Measurements from ENCODE around the gene SLC12A7.
"Not testable (repeated sequence)": the region's sequence is repeated elsewhere in the genome, so short reads cannot be mapped to it uniquely, and the experiment has no call there.

Gene SLC12A7

GRCh38 chr5:1065891-1066650 lies 45.8 kb downstream of the SLC12A7 start:
- in situ Hi-C loops (cut with MboI; ENCODE audit: low sequenced_read_pairs): no loop called here

DNA sequence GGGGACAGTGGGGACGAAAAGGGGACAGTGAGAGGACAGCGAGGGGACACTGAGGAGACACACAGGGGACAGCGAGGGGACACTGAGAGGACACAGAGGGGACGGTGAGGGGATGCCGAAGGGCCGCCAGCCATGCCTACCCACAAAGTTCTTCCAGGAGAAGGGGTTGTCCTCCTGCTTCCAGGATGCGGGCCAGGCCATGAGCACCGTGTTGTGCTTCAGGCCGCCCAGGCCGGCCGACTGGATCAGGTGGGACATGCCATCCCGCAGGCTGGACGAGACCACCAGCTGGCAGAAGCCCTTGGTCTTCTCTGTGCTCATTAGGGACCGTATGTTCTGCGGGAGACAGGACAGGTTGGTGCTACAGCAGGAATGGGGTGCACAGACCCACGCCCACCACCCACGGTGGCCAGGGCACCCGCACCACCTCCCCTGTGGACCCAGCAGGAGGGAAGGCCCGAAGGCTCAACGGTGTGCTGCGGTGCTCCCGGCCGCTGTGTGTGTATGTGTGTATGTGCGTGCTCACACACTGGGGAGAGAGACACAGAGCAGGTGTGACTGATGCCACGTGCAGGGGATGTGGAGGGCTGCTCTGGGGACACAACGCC lies 46.6 kb downstream of the SLC12A7 start:
- in situ Hi-C loops (cut with MboI; ENCODE audit: low sequenced_read_pairs): no loop called here

DNA sequence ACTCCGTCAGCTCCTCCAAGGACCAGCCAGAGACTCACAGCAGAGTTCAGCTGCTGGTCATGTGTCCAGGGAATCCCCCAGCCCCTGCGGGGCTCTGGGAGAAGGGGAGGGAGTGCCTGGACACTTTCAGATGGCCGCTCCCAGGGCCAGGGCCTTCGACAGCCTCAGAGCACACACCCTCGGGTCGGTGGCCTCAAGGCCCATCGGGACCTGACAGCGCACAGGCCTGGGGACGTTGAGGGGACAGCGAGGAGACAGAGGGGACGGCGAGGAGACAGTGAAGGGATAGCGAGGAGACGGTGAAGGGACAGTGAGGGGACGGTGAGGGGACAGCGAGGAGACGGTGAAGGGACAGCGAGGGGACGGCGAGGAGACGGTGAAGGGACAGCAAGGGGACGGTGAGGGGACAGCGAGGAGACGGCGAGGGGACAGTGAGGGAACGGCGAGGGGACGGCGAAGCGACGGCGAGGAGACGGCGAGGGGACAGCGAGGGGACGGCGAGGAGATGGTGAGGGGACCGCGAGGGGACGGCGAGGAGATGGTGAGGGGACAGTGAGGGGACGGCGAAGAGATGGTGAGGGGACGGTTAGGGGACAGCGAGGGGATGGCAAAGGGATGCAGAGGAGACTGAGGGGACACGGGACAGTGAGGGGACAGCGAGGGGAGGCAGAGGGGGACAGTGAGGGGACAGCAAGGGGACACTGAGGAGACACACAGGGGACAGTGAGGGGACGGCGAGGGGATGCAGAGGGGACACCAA lies 47.3 kb downstream of the SLC12A7 start:
- in situ Hi-C loops (cut with MboI; ENCODE audit: low sequenced_read_pairs): no loop called here

DNA sequence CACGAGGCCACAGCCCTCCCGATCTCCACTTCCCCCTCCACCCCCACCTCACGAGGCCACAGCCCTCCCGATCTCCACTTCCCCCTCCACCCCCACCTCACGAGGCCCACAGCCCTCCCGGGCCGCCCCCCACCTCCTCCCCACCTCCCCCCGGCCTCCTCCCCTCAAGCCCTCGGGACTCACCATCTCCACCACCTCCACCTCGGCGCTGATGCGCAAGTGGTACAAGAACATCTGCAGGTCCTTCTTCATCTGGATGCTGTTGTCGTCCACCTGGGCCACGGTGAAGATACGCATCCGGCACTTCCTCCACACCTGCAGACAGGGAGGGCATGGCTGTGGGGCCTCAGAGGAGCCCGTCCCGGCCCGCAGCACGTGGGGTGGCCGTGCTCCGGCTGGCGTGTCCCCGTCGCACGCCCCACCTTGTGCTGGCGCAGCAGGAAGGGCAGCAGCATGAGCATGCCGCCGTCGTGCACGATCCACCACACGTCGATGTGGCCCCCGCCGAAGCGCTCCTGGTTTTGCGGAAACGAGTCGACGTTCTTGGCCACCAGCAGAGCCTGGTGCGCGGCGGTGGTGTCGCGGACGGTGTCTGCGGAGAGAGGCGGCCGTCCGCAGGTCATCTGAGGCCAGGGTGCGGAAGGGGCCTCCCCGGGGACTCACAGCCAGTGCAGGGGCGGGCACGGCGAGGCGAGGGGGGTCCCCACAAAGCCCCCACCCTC lies 48.0 kb downstream of the SLC12A7 start:
- in situ Hi-C loops (cut with MboI; ENCODE audit: low sequenced_read_pairs): no loop called here

DNA sequence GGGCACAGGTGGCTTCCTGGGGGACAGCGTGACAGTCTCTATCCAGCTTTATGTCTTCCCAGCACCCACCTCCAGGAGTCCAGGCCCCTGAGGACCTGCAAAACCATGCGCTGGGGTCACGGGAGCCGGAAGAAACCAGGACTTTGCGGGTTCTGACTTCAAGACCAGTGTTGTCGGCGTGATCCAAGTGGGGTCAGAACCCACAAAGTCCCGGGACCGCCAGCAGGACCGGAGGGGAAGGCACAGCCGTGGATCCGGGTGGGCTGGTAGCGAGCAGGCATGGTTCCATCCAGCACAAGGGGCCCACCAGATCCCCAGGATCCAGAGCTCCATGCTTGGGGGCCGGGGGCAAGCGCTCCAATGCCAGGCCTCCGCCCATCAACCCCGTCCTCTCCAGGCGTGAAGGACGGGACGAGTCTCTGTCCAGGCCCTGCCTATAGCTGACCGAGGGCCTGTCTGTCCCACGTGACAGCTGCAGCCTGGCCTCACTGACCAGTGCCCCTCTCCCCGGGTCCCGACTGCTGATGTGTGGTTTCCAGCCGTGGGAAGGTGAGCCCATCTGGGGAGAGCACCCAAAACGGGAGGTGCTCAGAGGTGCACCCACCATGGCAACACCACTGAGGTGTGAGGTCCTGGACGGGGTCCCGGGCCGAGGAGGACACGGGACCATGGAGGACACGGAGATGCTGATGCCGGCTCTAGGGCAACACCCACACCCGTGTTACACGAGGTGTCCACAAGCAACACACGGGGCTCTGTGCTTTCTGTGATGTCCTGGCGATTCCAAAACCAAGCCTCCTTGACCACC lies 48.9 kb downstream of the SLC12A7 start:
- in situ Hi-C loops (cut with MboI; ENCODE audit: low sequenced_read_pairs): no loop called here

DNA sequence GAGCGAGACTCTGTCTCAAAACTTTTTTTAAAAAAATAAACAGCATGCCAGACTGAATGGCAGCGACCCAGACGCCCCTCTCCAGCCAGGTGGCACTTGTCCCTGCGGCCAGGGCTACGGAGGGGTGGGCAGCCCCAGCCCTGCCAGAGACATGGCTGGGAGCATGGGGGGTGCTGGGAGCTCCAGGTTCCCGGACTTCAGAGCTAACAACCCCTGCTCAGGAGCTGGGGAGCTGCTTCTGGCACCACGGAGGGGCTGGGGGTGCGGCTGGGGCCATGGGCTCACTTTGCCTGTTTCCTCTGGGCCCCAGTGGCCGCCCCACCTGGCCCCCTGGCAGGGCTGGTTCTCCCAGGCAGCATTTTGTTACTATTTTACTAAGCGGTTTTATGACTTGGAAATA lies 49.9 kb downstream of the SLC12A7 start:
- in situ Hi-C loops (cut with MboI; ENCODE audit: low sequenced_read_pairs): no loop called here

DNA sequence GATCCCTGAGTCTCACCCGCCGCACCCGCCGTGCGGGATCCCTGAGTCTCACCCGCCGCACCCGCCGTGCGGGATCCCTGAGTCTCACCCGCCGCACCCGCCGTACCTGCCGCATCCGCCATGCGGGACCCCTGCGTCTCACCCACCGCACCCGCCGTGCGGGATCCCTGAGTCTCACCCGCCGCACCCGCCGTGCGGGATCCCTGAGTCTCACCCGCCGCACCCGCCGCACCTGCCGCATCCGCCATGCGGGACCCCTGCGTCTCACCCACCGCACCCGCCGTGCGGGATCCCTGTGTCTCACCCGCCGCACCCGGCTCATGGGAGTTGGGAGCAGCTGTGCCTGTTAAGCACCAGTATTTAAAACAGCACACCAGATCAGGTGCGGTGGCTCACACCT lies 50.6 kb downstream of the SLC12A7 start:
- in situ Hi-C loops (cut with MboI; ENCODE audit: low sequenced_read_pairs): not testable (repeated sequence)

DNA sequence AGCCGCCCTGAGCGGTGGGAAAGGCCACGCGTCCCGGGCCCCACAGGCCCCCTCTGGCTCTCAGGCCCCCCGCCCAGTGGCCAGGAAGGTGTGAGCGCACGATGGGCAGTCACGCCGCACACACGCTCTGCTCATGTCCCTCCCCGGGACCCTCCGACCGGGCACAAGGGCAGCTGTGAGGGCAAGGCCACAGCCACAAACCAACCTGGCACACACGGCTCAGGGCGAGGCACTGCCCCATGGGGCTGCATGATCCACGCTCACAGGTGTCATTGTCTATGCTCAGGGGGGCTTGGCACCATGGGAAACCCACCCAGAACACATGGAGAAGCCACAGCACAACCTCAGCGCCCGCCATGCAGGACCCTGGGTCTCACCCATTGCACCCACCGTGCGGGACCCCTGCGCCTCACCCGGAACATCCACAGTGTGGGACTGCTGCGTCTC lies 51.3 kb downstream of the SLC12A7 start:
- in situ Hi-C loops (cut with MboI; ENCODE audit: low sequenced_read_pairs): no loop called here

GRCh38 chr5:1059884-1060263 lies 52.0 kb downstream of the SLC12A7 start:
- in situ Hi-C loops (cut with MboI; ENCODE audit: low sequenced_read_pairs): no loop called here

DNA sequence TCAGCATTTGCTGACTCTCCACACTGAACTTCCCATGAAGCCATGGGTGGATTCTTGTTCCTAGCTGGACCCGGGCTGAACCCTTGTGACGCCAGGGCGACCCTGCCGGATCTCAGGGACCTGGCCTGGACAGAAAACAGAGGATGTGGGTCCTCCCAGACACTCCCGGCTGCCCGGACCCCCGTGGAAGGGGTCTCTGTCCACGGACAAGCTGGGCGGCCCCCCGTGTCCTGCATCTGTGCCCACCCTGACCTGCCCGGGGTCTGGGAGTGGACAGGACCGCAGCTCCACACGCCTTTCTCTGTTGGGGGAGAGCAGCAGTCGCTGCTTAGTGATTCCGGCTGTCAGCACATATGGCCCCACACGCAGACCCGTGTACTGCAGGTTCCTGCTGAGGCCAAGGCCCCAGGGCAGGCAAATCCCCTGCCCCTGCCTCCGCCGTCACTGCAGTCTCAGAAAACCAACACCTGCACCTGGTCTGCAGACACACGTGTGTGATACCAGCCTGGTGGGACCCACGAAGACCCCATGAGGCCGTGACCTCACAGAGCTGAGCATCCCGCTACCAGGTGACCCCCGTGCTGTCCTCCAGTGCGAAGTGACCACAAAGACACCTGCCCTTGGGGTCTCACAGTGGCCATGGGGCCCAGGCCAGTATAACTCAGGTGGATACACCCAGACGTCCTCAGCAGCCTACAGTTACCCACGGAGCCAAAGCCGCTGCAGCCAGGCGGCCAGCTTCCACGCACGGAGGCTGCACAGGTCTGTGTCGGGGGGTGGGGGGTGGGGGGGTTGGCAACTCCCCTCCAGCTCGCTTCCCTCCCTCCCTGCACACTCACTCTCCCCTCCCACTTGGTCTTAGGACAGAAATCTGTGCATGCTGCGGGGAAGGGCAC lies 52.6 kb downstream of the SLC12A7 start:
- in situ Hi-C loops (cut with MboI; ENCODE audit: low sequenced_read_pairs): no loop called here

GRCh38 chr5:1058083-1058945 lies 53.5 kb downstream of the SLC12A7 start:
- in situ Hi-C loops (cut with MboI; ENCODE audit: low sequenced_read_pairs): no loop called here

GRCh38 chr5:1057485-1058082 lies 54.3 kb downstream of the SLC12A7 start:
- in situ Hi-C loops (cut with MboI; ENCODE audit: low sequenced_read_pairs): no loop called here

GRCh38 chr5:1056611-1057484 lies 55.0 kb downstream of the SLC12A7 start:
- in situ Hi-C loops (cut with MboI; ENCODE audit: low sequenced_read_pairs): no loop called here

GRCh38 chr5:1055896-1056610 lies 55.8 kb downstream of the SLC12A7 start:
- in situ Hi-C loops (cut with MboI; ENCODE audit: low sequenced_read_pairs): no loop called here

- in situ Hi-C loops (cut with MboI; ENCODE audit: low sequenced_read_pairs): no loop called here
Measured at GRCh38 chr5:1054799-1055775, 56.8 kb downstream of the SLC12A7 start.
